SJCRH30 (cell line): ENCODE results near the gene ITPR3. TPM values are rescaled to one million over a fixed set of nuclear protein-coding genes. Genes with fewer than 3 reads are reported as not detected.

Experiments used
- DNase-seq, 2 experiments: peaks; one replicate each; pipeline ENCODE4 v3.0.0-alpha.2; 2015 to 2020
- H3K27ac ChIP-seq: fragments of 250-450 bp; sonication (Bioruptor Pico); 2 replicates; pipeline ENCODE4 v1.5.1; 2020; ENCODE audit warnings: mild to moderate bottlenecking, moderate library complexity
- H3K27me3 ChIP-seq: fragments of 250-450 bp; sonication (Bioruptor Pico); 2 replicates; pipeline ENCODE4 v1.5.1; 2020; ENCODE audit warnings: mild to moderate bottlenecking, moderate library complexity
- H3K36me3 ChIP-seq: fragments of 250-450 bp; sonication (Bioruptor Pico); 2 replicates; pipeline ENCODE4 v1.5.1; 2020; ENCODE audit warnings: mild to moderate bottlenecking, moderate library complexity
- H3K4me1 ChIP-seq: fragments of 250-450 bp; sonication (Bioruptor Pico); 2 replicates; pipeline ENCODE4 v1.5.1; 2020; ENCODE audit warnings: mild to moderate bottlenecking, moderate library complexity
- H3K4me3 ChIP-seq: fragments of 250-450 bp; sonication (Bioruptor Pico); 2 replicates; pipeline ENCODE4 v1.5.1; 2020; ENCODE audit warnings: mild to moderate bottlenecking, moderate library complexity
- H3K9me3 ChIP-seq: fragments of 250-450 bp; sonication (Bioruptor Pico); replicated peaks from 2 replicates; pipeline ENCODE4 v1.5.1; 2020; ENCODE audit warnings: mild to moderate bottlenecking, moderate library complexity
- total RNA-seq: library from RNA; depleted of rRNA; stranded (reverse); fragments of >200 nt; shearing (Covaris generic); gene quantifications from 2 replicates; pipeline ENCODE4 v1.2.3, GENCODE V29; 2014

The ITPR3 gene
- total RNA-seq, 1 experiment from 2014 or later: 2.9 TPM

GRCh38 chr6:33673851-33674250 is 52.7 kb downstream of the ITPR3 start:
- Histone ChIP-seq H3K36me3 (no peaks in the 10 kb centered on the region), H3K4me3 (no peak overlapping the region), H3K9me3 (no peaks in the 10 kb centered on the region), H3K4me1 (peaks cover 7% of the 10 kb centered on the region), H3K27me3 (no peaks in the 10 kb centered on the region), H3K27ac (no peak overlapping the region)
- DNase-seq: peak in 1 of 2 experiments; percentile 24

- no peak overlapping the region for H3K27ac ChIP-seq
- DNase-seq: no peak
- H3K36me3 ChIP-seq: no peaks in the 10 kb centered on the region
- no peak overlapping the region for H3K4me3 ChIP-seq
- peaks cover 7% of the 10 kb centered on the region for H3K4me1 ChIP-seq
- no peaks in the 10 kb centered on the region for H3K27me3 ChIP-seq
- H3K9me3 ChIP-seq: no peaks in the 10 kb centered on the region
Measured at GRCh38 chr6:33675968-33676367, 54.8 kb downstream of the ITPR3 start.

GRCh38 chr6:33676416-33677142 is 55.5 kb downstream of the ITPR3 start:
- no peak overlapping the region for H3K27ac ChIP-seq
- no peak overlapping the region for H3K4me3 ChIP-seq
- no peaks in the 10 kb centered on the region for H3K9me3 ChIP-seq
- no peaks in the 10 kb centered on the region for H3K36me3 ChIP-seq
- no peaks in the 10 kb centered on the region for H3K27me3 ChIP-seq
- DNase-seq: no peak
- H3K4me1 ChIP-seq: peaks cover 7% of the 10 kb centered on the region

- Histone ChIP-seq H3K27me3 (no peaks in the 10 kb centered on the region), H3K36me3 (no peaks in the 10 kb centered on the region), H3K9me3 (no peaks in the 10 kb centered on the region), H3K4me1 (peaks cover 7% of the 10 kb centered on the region), H3K27ac (no peak overlapping the region), H3K4me3 (no peak overlapping the region)
- no peak for DNase-seq
Measured at GRCh38 chr6:33677143-33677660, 56.1 kb downstream of the ITPR3 start.

GRCh38 chr6:33677689-33678088 is 56.6 kb downstream of the ITPR3 start:
- Histone ChIP-seq H3K27me3 (no peaks in the 10 kb centered on the region), H3K36me3 (no peaks in the 10 kb centered on the region), H3K4me1 (peaks cover 7% of the 10 kb centered on the region), H3K9me3 (no peaks in the 10 kb centered on the region), H3K27ac (no peak overlapping the region), H3K4me3 (no peak overlapping the region)
- no peak for DNase-seq

GRCh38 chr6:33678233-33678931 is 57.3 kb downstream of the ITPR3 start:
- H3K4me3 ChIP-seq: no peak overlapping the region
- no peaks in the 10 kb centered on the region for H3K36me3 ChIP-seq
- no peaks in the 10 kb centered on the region for H3K27me3 ChIP-seq
- H3K4me1 ChIP-seq: peaks cover 2% of the 10 kb centered on the region; the same call in 1 of the 2 replicates
- no peak overlapping the region for H3K27ac ChIP-seq
- H3K9me3 ChIP-seq: no peaks in the 10 kb centered on the region
- no peak for DNase-seq

GRCh38 chr6:33678932-33679490 is 57.9 kb downstream of the ITPR3 start:
- Histone ChIP-seq H3K27me3 (no peaks in the 10 kb centered on the region), H3K9me3 (no peaks in the 10 kb centered on the region), H3K27ac (no peak overlapping the region), H3K4me3 (no peak overlapping the region), H3K4me1 (no peaks in the 10 kb centered on the region; the same call in 1 of the 2 replicates), H3K36me3 (no peaks in the 10 kb centered on the region)
- DNase-seq: no peak

GRCh38 chr6:33679761-33680160 is 58.6 kb downstream of the ITPR3 start:
- H3K4me1 ChIP-seq: no peaks in the 10 kb centered on the region; the same call in 1 of the 2 replicates
- no peaks in the 10 kb centered on the region for H3K27me3 ChIP-seq
- H3K9me3 ChIP-seq: no peaks in the 10 kb centered on the region
- H3K4me3 ChIP-seq: no peak overlapping the region
- no peak overlapping the region for H3K27ac ChIP-seq
- no peaks in the 10 kb centered on the region for H3K36me3 ChIP-seq
- no peak for DNase-seq

- Histone ChIP-seq H3K4me3 (no peak overlapping the region), H3K36me3 (no peaks in the 10 kb centered on the region), H3K9me3 (no peaks in the 10 kb centered on the region), H3K27ac (no peak overlapping the region), H3K27me3 (no peaks in the 10 kb centered on the region), H3K4me1 (no peaks in the 10 kb centered on the region; the same call in 1 of the 2 replicates)
- no peak for DNase-seq
Measured at GRCh38 chr6:33682341-33682740, 61.2 kb downstream of the ITPR3 start.

- Histone ChIP-seq H3K27ac (no peak overlapping the region), H3K27me3 (no peaks in the 10 kb centered on the region), H3K9me3 (no peaks in the 10 kb centered on the region), H3K4me3 (no peak overlapping the region), H3K36me3 (no peaks in the 10 kb centered on the region), H3K4me1 (no peaks in the 10 kb centered on the region)
- DNase-seq: peak in 1 of 2 experiments; percentile 35
Measured at GRCh38 chr6:33683051-33683571, 62.0 kb downstream of the ITPR3 start.

- DNase-seq: no peak
- no peaks in the 10 kb centered on the region for H3K4me1 ChIP-seq
- no peak overlapping the region for H3K27ac ChIP-seq
- H3K27me3 ChIP-seq: no peaks in the 10 kb centered on the region
- no peaks in the 10 kb centered on the region for H3K36me3 ChIP-seq
- no peak overlapping the region for H3K4me3 ChIP-seq
- no peaks in the 10 kb centered on the region for H3K9me3 ChIP-seq
Measured at GRCh38 chr6:33683576-33684427, 62.7 kb downstream of the ITPR3 start.

- no peaks in the 10 kb centered on the region for H3K4me1 ChIP-seq
Measured at GRCh38 chr6:33684428-33684896, 63.3 kb downstream of the ITPR3 start.

GRCh38 chr6:33684983-33685382 is 63.9 kb downstream of the ITPR3 start:
- Histone ChIP-seq H3K4me1 (no peaks in the 10 kb centered on the region), H3K4me3 (no peak overlapping the region), H3K36me3 (no peaks in the 10 kb centered on the region), H3K27me3 (no peaks in the 10 kb centered on the region), H3K9me3 (no peaks in the 10 kb centered on the region), H3K27ac (no peak overlapping the region)
- DNase-seq: no peak

More at GRCh38 chr6:33684428-33684896, 63.3 kb downstream of the ITPR3 start:
- Histone ChIP-seq H3K36me3 (no peaks in the 10 kb centered on the region), H3K27me3 (no peaks in the 10 kb centered on the region), H3K4me3 (no peak overlapping the region), H3K27ac (no peak overlapping the region), H3K9me3 (no peaks in the 10 kb centered on the region)
- no peak for DNase-seq
